Type B pancreatic cell (in vitro differentiated cells): ENCODE measurements around the gene GREB1L. TPM values are rescaled to one million over a fixed set of nuclear protein-coding genes. Genes with fewer than 3 reads are reported as not detected.

Experiments
- DNase-seq: peaks from one replicate; pipeline ENCODE4 v3.0.0; 2021; ENCODE audit warnings: mixed read lengths; ENCODE audit not compliant: unreplicated experiment; ENCODE audit errors: extremely low spot score
- H3K27ac Mint-ChIP-seq: 2 replicates; pipeline ENCODE4 v1.8.0; 2021; ENCODE audit warnings: mild to moderate bottlenecking, mixed read lengths
- H3K27me3 Mint-ChIP-seq: 2 replicates; pipeline ENCODE4 v1.8.0; 2021; ENCODE audit warnings: mixed read lengths
- H3K36me3 Mint-ChIP-seq: 2 replicates; pipeline ENCODE4 v1.8.0; 2021; ENCODE audit warnings: mixed read lengths
- H3K4me1 Mint-ChIP-seq: one replicate; pipeline ENCODE4 v1.8.0; 2021; ENCODE audit warnings: mixed read lengths; ENCODE audit not compliant: unreplicated experiment
- H3K4me3 Mint-ChIP-seq: 2 replicates; pipeline ENCODE4 v1.8.0; 2021; ENCODE audit warnings: mild to moderate bottlenecking, mixed read lengths
- H3K9me3 Mint-ChIP-seq: 2 replicates; pipeline ENCODE4 v1.8.0; 2021; ENCODE audit warnings: mixed read lengths
- total RNA-seq: library from RNA; stranded (reverse); gene quantifications from 2 replicates; pipeline ENCODE4 v1.2.1, GENCODE V29; 2021; ENCODE audit warnings: low replicate concordance
- TF ChIP-seq, protein P1 (sequence below): fragments of 200-600 bp; sonication (generic); conservative IDR thresholded peaks from 2 replicates; pipeline ENCODE4 v1.5.0; 2021; ENCODE audit warnings: antibody characterized with exemption, mild to moderate bottlenecking

GREB1L gene
- total RNA-seq, 1 donor from 2014 or later: 6.5 TPM

DNA sequence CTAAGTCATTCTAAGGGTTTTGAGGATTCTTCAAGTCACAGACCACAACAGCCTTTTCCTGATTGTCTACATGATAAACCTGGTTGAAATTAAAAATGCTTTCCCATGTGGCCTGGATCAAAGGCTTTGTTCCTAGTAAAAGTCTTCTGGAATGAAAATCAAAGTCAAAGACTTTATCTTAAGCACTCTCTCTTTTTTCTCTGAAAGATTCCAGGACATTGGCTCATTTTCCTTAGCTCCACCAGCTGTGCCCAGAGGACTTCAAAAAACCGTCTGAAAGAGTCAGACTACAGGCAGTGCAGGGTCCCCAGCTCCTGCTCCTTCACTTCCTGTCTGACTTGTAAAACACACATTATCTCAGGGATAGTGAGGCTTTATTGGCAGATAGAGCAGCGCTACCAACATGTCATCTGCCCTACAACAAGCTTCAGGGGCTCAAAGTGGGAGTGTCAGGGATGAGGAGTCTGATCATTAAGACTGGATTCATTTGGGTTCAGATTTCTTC is 210.3 kb downstream of the GREB1L start:
- H3K9me3 Mint-ChIP-seq: no peaks in the 10 kb centered on the region
- no peak overlapping the region for H3K27ac Mint-ChIP-seq
- peaks cover 4% of the 10 kb centered on the region for H3K36me3 Mint-ChIP-seq
- TF ChIP-seq, protein P1, sequence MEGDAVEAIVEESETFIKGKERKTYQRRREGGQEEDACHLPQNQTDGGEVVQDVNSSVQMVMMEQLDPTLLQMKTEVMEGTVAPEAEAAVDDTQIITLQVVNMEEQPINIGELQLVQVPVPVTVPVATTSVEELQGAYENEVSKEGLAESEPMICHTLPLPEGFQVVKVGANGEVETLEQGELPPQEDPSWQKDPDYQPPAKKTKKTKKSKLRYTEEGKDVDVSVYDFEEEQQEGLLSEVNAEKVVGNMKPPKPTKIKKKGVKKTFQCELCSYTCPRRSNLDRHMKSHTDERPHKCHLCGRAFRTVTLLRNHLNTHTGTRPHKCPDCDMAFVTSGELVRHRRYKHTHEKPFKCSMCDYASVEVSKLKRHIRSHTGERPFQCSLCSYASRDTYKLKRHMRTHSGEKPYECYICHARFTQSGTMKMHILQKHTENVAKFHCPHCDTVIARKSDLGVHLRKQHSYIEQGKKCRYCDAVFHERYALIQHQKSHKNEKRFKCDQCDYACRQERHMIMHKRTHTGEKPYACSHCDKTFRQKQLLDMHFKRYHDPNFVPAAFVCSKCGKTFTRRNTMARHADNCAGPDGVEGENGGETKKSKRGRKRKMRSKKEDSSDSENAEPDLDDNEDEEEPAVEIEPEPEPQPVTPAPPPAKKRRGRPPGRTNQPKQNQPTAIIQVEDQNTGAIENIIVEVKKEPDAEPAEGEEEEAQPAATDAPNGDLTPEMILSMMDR: no peak
- H3K27me3 Mint-ChIP-seq: no peaks in the 10 kb centered on the region
- H3K4me3 Mint-ChIP-seq: no peak overlapping the region
- DNase-seq: no peak
- peaks cover 31% of the 10 kb centered on the region for H3K4me1 Mint-ChIP-seq

DNA sequence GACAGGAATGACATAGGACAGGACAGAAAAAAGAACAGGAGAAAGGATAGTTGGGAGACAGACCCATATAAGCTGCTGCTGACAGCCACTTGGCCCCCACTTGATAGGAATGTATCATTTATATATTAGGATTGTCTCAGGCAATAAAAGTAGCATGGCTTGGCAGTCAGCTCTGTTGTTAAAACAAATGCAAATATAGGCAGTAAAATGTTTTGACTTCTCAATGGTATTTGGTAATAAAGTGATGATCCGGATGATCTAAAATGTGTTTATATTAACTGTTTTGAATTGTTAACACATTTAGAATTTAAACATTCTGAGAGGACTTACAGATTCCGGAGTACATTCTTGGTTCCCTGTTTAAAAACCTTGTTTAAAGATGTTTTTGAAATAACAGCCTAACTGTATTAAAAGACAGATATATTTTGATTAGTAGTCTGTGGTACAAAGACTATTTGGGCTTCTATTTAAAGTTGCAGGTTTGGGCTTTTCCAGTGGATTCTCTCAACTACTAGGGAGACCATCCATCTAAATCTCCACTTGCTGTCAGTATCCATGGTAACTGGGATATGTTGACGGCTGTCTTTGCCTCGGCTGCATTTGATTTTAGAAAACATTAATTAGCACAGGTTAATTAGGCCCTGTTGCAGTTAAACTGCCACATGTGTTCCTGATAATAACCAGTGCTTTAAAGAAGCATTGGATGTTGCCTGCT is 210.9 kb downstream of the GREB1L start:
- H3K27me3 Mint-ChIP-seq: no peaks in the 10 kb centered on the region
- H3K4me1 Mint-ChIP-seq: peaks cover 31% of the 10 kb centered on the region
- TF ChIP-seq, protein P1: no peak
- H3K4me3 Mint-ChIP-seq: no peak overlapping the region
- no peaks in the 10 kb centered on the region for H3K9me3 Mint-ChIP-seq
- no peak overlapping the region for H3K27ac Mint-ChIP-seq
- DNase-seq: no peak
- H3K36me3 Mint-ChIP-seq: peaks cover 4% of the 10 kb centered on the region

DNA sequence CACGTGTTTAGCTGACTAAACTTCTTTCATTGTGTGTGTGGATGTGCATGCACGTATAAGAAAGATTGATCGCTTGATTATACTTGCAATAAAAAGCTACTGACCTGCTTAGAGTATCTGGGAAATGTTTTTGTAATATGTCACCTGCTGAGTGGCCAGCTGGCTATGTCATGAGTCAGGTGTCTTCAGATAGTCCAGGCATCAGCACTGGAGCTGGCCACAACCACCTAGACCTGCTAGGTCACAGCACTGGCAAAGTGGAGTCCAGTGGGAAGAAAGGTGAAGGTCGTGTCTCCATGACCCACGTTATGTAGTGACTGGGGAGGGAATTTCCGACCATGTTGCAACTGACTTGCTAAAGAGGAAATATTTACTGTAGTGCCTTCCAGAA is 211.5 kb downstream of the GREB1L start:
- DNase-seq: no peak
- peaks cover 31% of the 10 kb centered on the region for H3K4me1 Mint-ChIP-seq
- TF ChIP-seq, protein P1: no peak
- peaks cover 4% of the 10 kb centered on the region for H3K36me3 Mint-ChIP-seq
- H3K4me3 Mint-ChIP-seq: no peak overlapping the region
- H3K27ac Mint-ChIP-seq: no peak overlapping the region
- no peaks in the 10 kb centered on the region for H3K27me3 Mint-ChIP-seq
- no peaks in the 10 kb centered on the region for H3K9me3 Mint-ChIP-seq

DNA sequence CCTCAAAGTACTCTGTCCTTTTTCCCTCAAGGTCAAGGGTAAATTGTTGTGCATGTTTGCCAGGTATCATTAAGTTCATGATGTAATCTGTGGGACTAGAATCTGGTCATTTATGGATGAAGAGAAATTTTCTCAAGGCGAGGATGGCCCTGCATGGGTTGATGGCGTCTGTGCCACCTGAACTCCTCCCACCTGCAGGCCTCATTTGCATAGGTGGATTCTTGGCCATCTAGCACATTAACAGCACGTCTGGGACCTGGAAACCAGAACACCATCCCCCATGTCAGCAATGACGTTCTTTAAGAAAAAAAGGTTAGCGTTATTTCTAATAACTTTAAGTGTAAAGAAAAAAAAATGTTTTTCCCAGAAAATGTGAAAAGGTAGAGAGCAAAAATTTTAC is 212.7 kb downstream of the GREB1L start:
- H3K4me1 Mint-ChIP-seq: peaks cover 27% of the 10 kb centered on the region
- DNase-seq: no peak
- H3K36me3 Mint-ChIP-seq: peaks cover 4% of the 10 kb centered on the region
- TF ChIP-seq, protein P1: no peak
- H3K4me3 Mint-ChIP-seq: no peak overlapping the region
- no peak overlapping the region for H3K27ac Mint-ChIP-seq
- no peaks in the 10 kb centered on the region for H3K9me3 Mint-ChIP-seq
- H3K27me3 Mint-ChIP-seq: no peaks in the 10 kb centered on the region

DNA sequence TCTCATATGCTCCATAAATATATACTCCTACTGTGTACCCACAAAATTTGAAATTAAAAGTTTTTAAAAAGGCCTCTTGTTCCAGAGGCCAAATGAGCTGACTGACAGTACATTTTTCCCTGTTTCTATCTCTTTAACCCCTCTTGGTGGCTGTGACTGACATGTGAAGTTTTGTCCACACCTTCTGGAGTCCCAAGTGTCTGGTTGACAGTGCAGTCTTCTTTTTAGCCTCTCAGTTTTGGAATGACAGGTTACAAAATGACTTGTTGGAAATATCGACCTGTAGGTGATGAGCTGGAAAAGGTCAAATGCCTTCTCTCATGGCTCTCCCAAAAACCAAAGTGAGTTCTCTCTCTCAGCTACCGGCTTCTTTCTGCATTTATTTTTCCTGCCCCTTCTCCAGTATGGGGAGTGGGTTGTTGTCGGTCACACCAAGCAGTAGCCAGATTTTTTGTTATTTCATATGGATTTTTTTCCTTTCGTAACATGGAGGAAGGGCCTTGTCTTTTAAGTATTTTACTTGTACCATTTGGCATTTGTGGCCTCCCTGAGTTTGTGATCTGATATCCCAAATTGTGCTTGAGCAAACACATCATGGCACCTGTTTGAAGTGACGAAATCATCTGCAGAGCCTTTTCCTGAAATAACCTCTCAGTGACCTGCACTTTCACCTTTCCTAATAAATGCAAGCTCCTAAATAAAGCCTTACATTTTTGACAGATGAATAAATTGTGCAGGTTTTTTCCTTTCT is 214.6 kb downstream of the GREB1L start:
- H3K27ac Mint-ChIP-seq: no peak overlapping the region
- H3K4me3 Mint-ChIP-seq: no peak overlapping the region

More for the DNA sequence above, 214.6 kb downstream of the GREB1L start:
- H3K9me3 Mint-ChIP-seq: no peaks in the 10 kb centered on the region
- no peaks in the 10 kb centered on the region for H3K36me3 Mint-ChIP-seq
- TF ChIP-seq, protein P1: no peak
- no peaks in the 10 kb centered on the region for H3K27me3 Mint-ChIP-seq
- H3K4me1 Mint-ChIP-seq: peaks cover 18% of the 10 kb centered on the region
- DNase-seq: no peak
